Stimulated activated CD8-positive, alpha-beta memory T cell treated with anti-CD3 and anti-CD28 coated beads, Interleukin-15, amount 100 ng/mL, for 4 hours (primary cell): ENCODE data around the gene SHFL.

Source experiments
- DNase-seq, 2 donors: peaks; one replicate each; pipeline ENCODE4 v3.0.0-alpha.2; 2020; ENCODE audit warnings: low read depth in 2 of 2

SHFL gene

GRCh38 chr19:10085641-10086590, at the start of gene SHFL:
TSS of gene SHFL (plus strand) at chr19:10086317. CDS start at chr19:10086428, 111 bp downstream.
- DNase-seq = peak; percentile 67 to 74

GRCh38 chr19:10036601-10037071, 49.5 kb upstream of the SHFL start:
- no peak for DNase-seq

- DNase-seq = no peak
Measured at GRCh38 chr19:10037367-10037766, 48.8 kb upstream of the SHFL start.

- DNase-seq = no peak
Measured at GRCh38 chr19:10037809-10038208, 48.3 kb upstream of the SHFL start.

- DNase-seq = no peak
Measured at GRCh38 chr19:10043286-10043927, 42.7 kb upstream of the SHFL start.

GRCh38 chr19:10044390-10044789, 41.7 kb upstream of the SHFL start:
- no peak for DNase-seq

- DNase-seq = no peak
Measured at GRCh38 chr19:10045371-10045770, 40.7 kb upstream of the SHFL start.

- DNase-seq = no peak
Measured at GRCh38 chr19:10049626-10050025, 36.5 kb upstream of the SHFL start.

GRCh38 chr19:10052602-10053360, 33.3 kb upstream of the SHFL start:
- DNase-seq = no peak

- no peak for DNase-seq
Measured at GRCh38 chr19:10061717-10062310, 24.3 kb upstream of the SHFL start.

- no peak for DNase-seq
Measured at GRCh38 chr19:10068205-10068604, 17.9 kb upstream of the SHFL start.

GRCh38 chr19:10069046-10069445, 17.1 kb upstream of the SHFL start:
- no peak for DNase-seq

- no peak for DNase-seq
Measured at GRCh38 chr19:10070730-10071446, 15.2 kb upstream of the SHFL start.

GRCh38 chr19:10074153-10074552, 12.0 kb upstream of the SHFL start:
- peak in 1 of 2 donors; percentile 28 for DNase-seq

GRCh38 chr19:10076535-10076934, 9.6 kb upstream of the SHFL start:
- no peak for DNase-seq

- DNase-seq = no peak
Measured at GRCh38 chr19:10078329-10078728, 7.8 kb upstream of the SHFL start.

- no peak for DNase-seq
Measured at GRCh38 chr19:10079031-10079453, 7.1 kb upstream of the SHFL start.

GRCh38 chr19:10083911-10084310, 2.2 kb upstream of the SHFL start:
- no peak for DNase-seq

GRCh38 chr19:10084803-10085202, 1.3 kb upstream of the SHFL start:
- DNase-seq = no peak

GRCh38 chr19:10086591-10087192, 575 bp downstream of the SHFL start:
- peak; percentile 40 to 42 for DNase-seq
